K562 (cell line): ENCODE results near the gene NFE2. TPM values are rescaled to one million over a fixed set of nuclear protein-coding genes. Genes with fewer than 3 reads are reported as not detected.

Experiments
- CC2D1A ChIP-seq: fragments of 450-650 bp; IDR thresholded peaks from 2 replicates; pipeline ENCODE4 v1.6.1; 2017; ENCODE audit warnings: mild to moderate bottlenecking
- CREM ChIP-seq: IDR thresholded peaks from 2 replicates; pipeline ENCODE4 v1.6.1; 2014; ENCODE audit warnings: antibody characterized with exemption, low read depth
- GABPA ChIP-seq: fragments of 200-800 bp; sonication (Bioruptor generic); conservative IDR thresholded peaks from 2 replicates; pipeline ENCODE4 v1.6.1; 2016; ENCODE audit warnings: low read depth, missing genetic modification characterization, missing compliant biosample characterization
- GTF2A2 ChIP-seq: IDR thresholded peaks from 2 replicates; pipeline ENCODE4 v1.6.1; 2016; ENCODE audit warnings: mild to moderate bottlenecking, missing genetic modification characterization, missing compliant biosample characterization
- HNRNPH1 ChIP-seq: fragments of 200-400 bp; formaldehyde crosslinking; optimal IDR thresholded peaks from 2 replicates; pipeline ENCODE3; 2017; ENCODE audit warnings: low read depth, mild to moderate bottlenecking, low read length, moderate library complexity
- MXI1 ChIP-seq: IDR thresholded peaks from 2 replicates; pipeline ENCODE4 v1.6.1; 2011; ENCODE audit warnings: low read depth, mild to moderate bottlenecking, improper control_type of control experiment, low read length
- NFE2L1 ChIP-seq: fragments of 450-650 bp; IDR thresholded peaks from 2 replicates; pipeline ENCODE4 v1.6.1; 2016; ENCODE audit warnings: missing genetic modification characterization, low read depth, mild to moderate bottlenecking, missing compliant biosample characterization, moderate library complexity, borderline replicate concordance
- NFYB ChIP-seq: IDR thresholded peaks from 2 replicates; pipeline ENCODE4 v1.6.1; 2011; ENCODE audit warnings: mild to moderate bottlenecking, moderate library complexity; ENCODE audit not compliant: insufficient read length; ENCODE audit errors: extremely low read depth
- NR1H2 ChIP-seq: sonication (generic); formaldehyde crosslinking; IDR thresholded peaks from 2 replicates; pipeline ENCODE4 v1.4.0; 2020; ENCODE audit warnings: mild to moderate bottlenecking, missing genetic modification reagents
- PHF8 ChIP-seq: fragments of 200-600 bp; sonication (generic); IDR thresholded peaks from 2 replicates; pipeline ENCODE4 v1.6.1; 2012; ENCODE audit warnings: mixed run types, mild to moderate bottlenecking, inconsistent platforms, low read length, moderate library complexity, borderline replicate concordance
- POLR2G ChIP-seq: fragments of 200-400 bp; formaldehyde crosslinking; IDR thresholded peaks from 2 replicates; pipeline ENCODE4 v1.6.1; 2017; ENCODE audit warnings: low read depth, mild to moderate bottlenecking, antibody characterized with exemption, low read length, moderate library complexity
- ZKSCAN3 ChIP-seq: fragments of 250-450 bp; sonication (Bioruptor Pico); IDR thresholded peaks from 2 replicates; pipeline ENCODE4 v1.4.0; 2020
- ZNF263 ChIP-seq: sonication (generic); formaldehyde crosslinking; IDR thresholded peaks from 2 replicates; pipeline ENCODE4 v1.8.0; 2022; ENCODE audit warnings: mild to moderate bottlenecking, missing genetic modification reagents, borderline replicate concordance
- ZNF445 ChIP-seq: fragments of 250-450 bp; sonication (Bioruptor Pico); IDR thresholded peaks from 2 replicates; pipeline ENCODE4 v1.4.0; 2020; ENCODE audit warnings: low read depth, mild to moderate bottlenecking, moderate library complexity
- polyA plus RNA-seq, 8 experiments: library from polyadenylated mRNA; depleted of rRNA in 4 of 8; stranded (reverse) in 5 of 8; unstranded in 3 of 8; fragments of >200 nt; fragmentation: Nextera tagmentation in 2 of 8; fragmentation: Illumina TruSeq in 1 of 8; extraction: Ambion mirVana in 2 of 8; extraction: Trizol in 1 of 8; gene quantifications; 2 replicates each; pipeline versions ENCODE4 v1.2.1 to v1.2.3, GENCODE V29; 2011 to 2014; ENCODE audit warnings: inconsistent platforms in 1 of 8, missing spikeins in 1 of 8
- total RNA-seq, 7 experiments: library from RNA; depleted of rRNA in 6 of 7; stranded (reverse); fragments of >200 nt in 6 of 7; fragmentation: Illumina TruSeq in 2 of 7; extraction: Trizol in 2 of 7; gene quantifications; 2 replicates each; pipeline versions ENCODE4 v1.2.1 to v1.2.3, GENCODE V29; 2011 to 2021; ENCODE audit warnings: low replicate concordance in 1 of 7
- TF ChIP-seq, protein P1 (sequence below): fragments of 200-800 bp; sonication (Bioruptor generic); IDR thresholded peaks from 2 replicates; pipeline ENCODE4 v1.6.1; 2016; ENCODE audit warnings: missing genetic modification characterization, missing compliant biosample characterization
- TF ChIP-seq, protein P2 (sequence below): fragments of 200-800 bp; sonication (Bioruptor generic); IDR thresholded peaks from 2 replicates; pipeline ENCODE4 v1.6.1; 2017; ENCODE audit warnings: missing genetic modification characterization, missing compliant biosample characterization
- TF ChIP-seq, protein P3 (sequence below): fragments of 250-450 bp; sonication (Bioruptor Pico); IDR thresholded peaks from 2 replicates; pipeline ENCODE4 v1.4.0; 2020; ENCODE audit warnings: mild to moderate bottlenecking, moderate library complexity

NFE2 gene
- total and polyA plus RNA-seq, 9 of the 15 experiments (the other 6 are each of a cell fraction or from before 2014, with no cell fraction given) = 12.3 to 282 (median 208) TPM

DNA sequence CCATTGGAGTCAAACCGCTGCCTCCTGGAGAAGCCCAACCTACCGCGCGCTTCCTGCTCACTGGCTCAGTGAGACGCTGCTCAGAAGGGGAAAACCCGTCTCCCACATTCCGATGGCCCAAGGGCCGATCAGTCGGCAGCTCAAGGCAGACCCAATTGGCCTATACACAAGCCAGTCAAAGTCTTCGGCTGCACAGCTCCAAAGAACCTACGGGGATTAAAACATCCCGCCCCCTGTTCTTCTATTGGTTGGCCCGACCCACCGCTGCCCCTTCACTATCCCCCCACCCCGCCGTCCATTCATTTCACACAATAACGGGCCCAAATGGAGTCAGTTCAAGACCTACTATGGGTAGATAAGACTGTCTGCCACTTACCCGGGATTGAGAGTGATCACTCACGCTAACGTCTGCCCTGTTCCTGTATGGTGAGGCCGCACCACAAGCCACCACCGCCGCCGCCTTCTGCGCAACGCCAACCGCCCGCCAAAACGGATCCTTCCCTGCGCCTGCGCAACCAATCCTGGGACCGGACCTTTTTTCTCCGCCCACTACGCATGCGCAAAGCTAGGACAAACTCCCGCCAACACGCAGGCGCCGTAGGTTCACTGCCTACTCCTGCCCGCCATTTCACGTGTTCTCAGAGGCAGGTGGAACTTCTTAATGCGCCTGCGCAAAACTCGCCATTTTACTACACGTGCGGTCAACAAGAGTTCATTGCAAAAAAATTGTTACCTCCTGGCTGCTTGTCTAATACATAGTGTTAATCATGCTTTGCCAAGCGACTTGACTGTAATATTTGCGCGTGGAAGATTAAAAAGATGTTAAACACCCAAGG, 21.0 kb downstream of the NFE2 start, which contains the start of gene CBX5 (continued):
- TF ChIP-seq, protein P1, sequence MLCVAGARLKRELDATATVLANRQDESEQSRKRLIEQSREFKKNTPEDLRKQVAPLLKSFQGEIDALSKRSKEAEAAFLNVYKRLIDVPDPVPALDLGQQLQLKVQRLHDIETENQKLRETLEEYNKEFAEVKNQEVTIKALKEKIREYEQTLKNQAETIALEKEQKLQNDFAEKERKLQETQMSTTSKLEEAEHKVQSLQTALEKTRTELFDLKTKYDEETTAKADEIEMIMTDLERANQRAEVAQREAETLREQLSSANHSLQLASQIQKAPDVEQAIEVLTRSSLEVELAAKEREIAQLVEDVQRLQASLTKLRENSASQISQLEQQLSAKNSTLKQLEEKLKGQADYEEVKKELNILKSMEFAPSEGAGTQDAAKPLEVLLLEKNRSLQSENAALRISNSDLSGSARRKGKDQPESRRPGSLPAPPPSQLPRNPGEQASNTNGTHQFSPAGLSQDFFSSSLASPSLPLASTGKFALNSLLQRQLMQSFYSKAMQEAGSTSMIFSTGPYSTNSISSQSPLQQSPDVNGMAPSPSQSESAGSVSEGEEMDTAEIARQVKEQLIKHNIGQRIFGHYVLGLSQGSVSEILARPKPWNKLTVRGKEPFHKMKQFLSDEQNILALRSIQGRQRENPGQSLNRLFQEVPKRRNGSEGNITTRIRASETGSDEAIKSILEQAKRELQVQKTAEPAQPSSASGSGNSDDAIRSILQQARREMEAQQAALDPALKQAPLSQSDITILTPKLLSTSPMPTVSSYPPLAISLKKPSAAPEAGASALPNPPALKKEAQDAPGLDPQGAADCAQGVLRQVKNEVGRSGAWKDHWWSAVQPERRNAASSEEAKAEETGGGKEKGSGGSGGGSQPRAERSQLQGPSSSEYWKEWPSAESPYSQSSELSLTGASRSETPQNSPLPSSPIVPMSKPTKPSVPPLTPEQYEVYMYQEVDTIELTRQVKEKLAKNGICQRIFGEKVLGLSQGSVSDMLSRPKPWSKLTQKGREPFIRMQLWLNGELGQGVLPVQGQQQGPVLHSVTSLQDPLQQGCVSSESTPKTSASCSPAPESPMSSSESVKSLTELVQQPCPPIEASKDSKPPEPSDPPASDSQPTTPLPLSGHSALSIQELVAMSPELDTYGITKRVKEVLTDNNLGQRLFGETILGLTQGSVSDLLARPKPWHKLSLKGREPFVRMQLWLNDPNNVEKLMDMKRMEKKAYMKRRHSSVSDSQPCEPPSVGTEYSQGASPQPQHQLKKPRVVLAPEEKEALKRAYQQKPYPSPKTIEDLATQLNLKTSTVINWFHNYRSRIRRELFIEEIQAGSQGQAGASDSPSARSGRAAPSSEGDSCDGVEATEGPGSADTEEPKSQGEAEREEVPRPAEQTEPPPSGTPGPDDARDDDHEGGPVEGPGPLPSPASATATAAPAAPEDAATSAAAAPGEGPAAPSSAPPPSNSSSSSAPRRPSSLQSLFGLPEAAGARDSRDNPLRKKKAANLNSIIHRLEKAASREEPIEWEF (CRISPR knock-in tag) = no peak
- TF ChIP-seq NR1H2 (CRISPR knock-in tag) (no peak), GTF2A2 (tag) (no peak), CC2D1A (peak; percentile 74; the same call in 1 of the 2 replicates), ZNF263 (CRISPR knock-in tag) (peak; percentile 48; the same call in 1 of the 2 replicates), HNRNPH1 (no peak), ZKSCAN3 (CRISPR knock-in tag) (no peak), NFE2L1 (tag) (no peak), GABPA (tag) (no peak), NFYB (peak; percentile 90), MXI1 (0 out of 2 replicates have a peak, but pooled peaks have one; percentile 34), ZNF445 (CRISPR knock-in tag) (no peak), PHF8 (peak; percentile 80; the same call in 1 of the 2 replicates), POLR2G (peak; percentile 92), CREM (peak; percentile 48)
- TF ChIP-seq, protein P2, sequence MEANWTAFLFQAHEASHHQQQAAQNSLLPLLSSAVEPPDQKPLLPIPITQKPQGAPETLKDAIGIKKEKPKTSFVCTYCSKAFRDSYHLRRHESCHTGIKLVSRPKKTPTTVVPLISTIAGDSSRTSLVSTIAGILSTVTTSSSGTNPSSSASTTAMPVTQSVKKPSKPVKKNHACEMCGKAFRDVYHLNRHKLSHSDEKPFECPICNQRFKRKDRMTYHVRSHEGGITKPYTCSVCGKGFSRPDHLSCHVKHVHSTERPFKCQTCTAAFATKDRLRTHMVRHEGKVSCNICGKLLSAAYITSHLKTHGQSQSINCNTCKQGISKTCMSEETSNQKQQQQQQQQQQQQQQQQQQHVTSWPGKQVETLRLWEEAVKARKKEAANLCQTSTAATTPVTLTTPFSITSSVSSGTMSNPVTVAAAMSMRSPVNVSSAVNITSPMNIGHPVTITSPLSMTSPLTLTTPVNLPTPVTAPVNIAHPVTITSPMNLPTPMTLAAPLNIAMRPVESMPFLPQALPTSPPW (CRISPR knock-in tag) = peak; percentile 94
- TF ChIP-seq, protein P3, sequence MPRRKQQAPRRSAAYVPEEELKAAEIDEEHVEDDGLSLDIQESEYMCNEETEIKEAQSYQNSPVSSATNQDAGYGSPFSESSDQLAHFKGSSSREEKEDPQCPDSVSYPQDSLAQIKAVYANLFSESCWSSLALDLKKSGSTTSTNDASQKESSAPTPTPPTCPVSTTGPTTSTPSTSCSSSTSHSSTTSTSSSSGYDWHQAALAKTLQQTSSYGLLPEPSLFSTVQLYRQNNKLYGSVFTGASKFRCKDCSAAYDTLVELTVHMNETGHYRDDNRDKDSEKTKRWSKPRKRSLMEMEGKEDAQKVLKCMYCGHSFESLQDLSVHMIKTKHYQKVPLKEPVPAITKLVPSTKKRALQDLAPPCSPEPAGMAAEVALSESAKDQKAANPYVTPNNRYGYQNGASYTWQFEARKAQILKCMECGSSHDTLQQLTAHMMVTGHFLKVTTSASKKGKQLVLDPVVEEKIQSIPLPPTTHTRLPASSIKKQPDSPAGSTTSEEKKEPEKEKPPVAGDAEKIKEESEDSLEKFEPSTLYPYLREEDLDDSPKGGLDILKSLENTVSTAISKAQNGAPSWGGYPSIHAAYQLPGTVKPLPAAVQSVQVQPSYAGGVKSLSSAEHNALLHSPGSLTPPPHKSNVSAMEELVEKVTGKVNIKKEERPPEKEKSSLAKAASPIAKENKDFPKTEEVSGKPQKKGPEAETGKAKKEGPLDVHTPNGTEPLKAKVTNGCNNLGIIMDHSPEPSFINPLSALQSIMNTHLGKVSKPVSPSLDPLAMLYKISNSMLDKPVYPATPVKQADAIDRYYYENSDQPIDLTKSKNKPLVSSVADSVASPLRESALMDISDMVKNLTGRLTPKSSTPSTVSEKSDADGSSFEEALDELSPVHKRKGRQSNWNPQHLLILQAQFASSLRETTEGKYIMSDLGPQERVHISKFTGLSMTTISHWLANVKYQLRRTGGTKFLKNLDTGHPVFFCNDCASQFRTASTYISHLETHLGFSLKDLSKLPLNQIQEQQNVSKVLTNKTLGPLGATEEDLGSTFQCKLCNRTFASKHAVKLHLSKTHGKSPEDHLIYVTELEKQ (CRISPR knock-in tag) = 0 out of 2 replicates have a peak, but pooled peaks have one; percentile 32
